ENCODE results near the gene ELMO1. TPM values are rescaled to one million over a fixed set of nuclear protein-coding genes. Genes with fewer than 3 reads are reported as not detected.

The ELMO1 gene
- total RNA-seq, 1 experiment from 2014 or later = 7.8 TPM

DNA sequence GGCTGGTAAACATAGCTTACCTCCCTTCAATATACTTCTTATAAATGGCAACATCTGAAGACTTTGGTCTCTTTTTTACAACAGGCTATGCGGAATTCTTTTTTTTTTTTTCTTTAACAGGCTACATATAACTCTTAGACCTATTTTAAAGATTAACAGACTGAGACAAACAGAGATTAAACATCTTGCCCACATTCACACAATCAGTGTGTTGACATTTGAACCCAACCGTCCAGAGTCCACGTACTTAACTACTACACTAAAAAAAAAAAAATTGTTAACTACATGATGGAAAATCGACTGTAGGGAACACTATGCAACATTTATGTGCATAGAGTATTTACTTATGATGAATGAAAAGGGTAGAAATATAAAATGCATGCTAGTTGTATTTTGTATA lies 298.5 kb downstream of the ELMO1 start:
- no peak overlapping the region for H2BK5ac ChIP-seq (ENCODE audit: insufficient read length, low read length)
- no peak overlapping the region for H4K5ac ChIP-seq (ENCODE audit: insufficient read length, low read depth, low read length)
- H2AFZ ChIP-seq (ENCODE audit: low read length) = no peak overlapping the region
- Mint-ChIP-seq H3K36me3 (ENCODE audit: insufficient read depth in 1 of 3, low read depth in 3 of 3) (no peaks in the 10 kb centered on the region; a peak in 1 of 7 replicates), H3K27ac (no peak overlapping the region), H3K27me3 (ENCODE audit: low read depth) (no peaks in the 10 kb centered on the region), H3K9me3 (peaks cover 2% of the 10 kb centered on the region in 2 experiments; a peak in 2 of 5 replicates), H3K4me1 (peaks cover 24 to 25% of the 10 kb centered on the region in 2 experiments), H3K4me3 (no peak overlapping the region)
- no peaks in the 10 kb centered on the region for H3K27me3 ChIP-seq (ENCODE audit: insufficient read depth, low read length)
- H3K9me3 ChIP-seq (ENCODE audit: control insufficient read depth, low read depth, low read length) = no peaks in the 10 kb centered on the region
- H3K18ac ChIP-seq (ENCODE audit: insufficient read length, low read depth, low read length) = no peak overlapping the region
- no peak overlapping the region for H3T11ph ChIP-seq (ENCODE audit: low read length)
- TF ChIP-seq, protein P1, sequence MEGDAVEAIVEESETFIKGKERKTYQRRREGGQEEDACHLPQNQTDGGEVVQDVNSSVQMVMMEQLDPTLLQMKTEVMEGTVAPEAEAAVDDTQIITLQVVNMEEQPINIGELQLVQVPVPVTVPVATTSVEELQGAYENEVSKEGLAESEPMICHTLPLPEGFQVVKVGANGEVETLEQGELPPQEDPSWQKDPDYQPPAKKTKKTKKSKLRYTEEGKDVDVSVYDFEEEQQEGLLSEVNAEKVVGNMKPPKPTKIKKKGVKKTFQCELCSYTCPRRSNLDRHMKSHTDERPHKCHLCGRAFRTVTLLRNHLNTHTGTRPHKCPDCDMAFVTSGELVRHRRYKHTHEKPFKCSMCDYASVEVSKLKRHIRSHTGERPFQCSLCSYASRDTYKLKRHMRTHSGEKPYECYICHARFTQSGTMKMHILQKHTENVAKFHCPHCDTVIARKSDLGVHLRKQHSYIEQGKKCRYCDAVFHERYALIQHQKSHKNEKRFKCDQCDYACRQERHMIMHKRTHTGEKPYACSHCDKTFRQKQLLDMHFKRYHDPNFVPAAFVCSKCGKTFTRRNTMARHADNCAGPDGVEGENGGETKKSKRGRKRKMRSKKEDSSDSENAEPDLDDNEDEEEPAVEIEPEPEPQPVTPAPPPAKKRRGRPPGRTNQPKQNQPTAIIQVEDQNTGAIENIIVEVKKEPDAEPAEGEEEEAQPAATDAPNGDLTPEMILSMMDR (conservative IDR thresholded peaks at IDR 0.05) = no peak
- H3K4ac ChIP-seq (ENCODE audit: low read depth, low read length) = no peak overlapping the region
- no peak overlapping the region for H2BK12ac ChIP-seq (ENCODE audit: insufficient read length, low read depth, low read length)
- no peaks in the 10 kb centered on the region for H3K79me1 ChIP-seq (ENCODE audit: insufficient read depth, low read depth, low read length, poor library complexity, severe bottlenecking)
- H3K14ac ChIP-seq (ENCODE audit: insufficient read depth, low read length) = no peak overlapping the region
- H2BK20ac ChIP-seq (ENCODE audit: low read depth, low read length, poor library complexity, severe bottlenecking) = no peak overlapping the region
- H3K4me1 ChIP-seq (ENCODE audit: insufficient read depth, low read length) = no peaks in the 10 kb centered on the region
- no CpG with 5 or more reads among the region's 4 CpGs for WGBS (ENCODE audit: extremely low coverage, insufficient read length, low lambda C conversion rate)
- no peak overlapping the region for H3K4me2 ChIP-seq (ENCODE audit: insufficient read depth, insufficient read length, low read length)
- no peak overlapping the region for H2BK15ac ChIP-seq (ENCODE audit: low read depth, low read length)
- no peaks in the 10 kb centered on the region for H3K23me2 ChIP-seq (ENCODE audit: insufficient read length, low read depth, low read length, poor library complexity, severe bottlenecking)
- H4K8ac ChIP-seq (replicated peaks; ENCODE audit: insufficient read length, low read depth, low read length) = no peak overlapping the region
- H3K23ac ChIP-seq (ENCODE audit: insufficient read length, low read depth, low read length) = no peak overlapping the region
- H3K27ac ChIP-seq (ENCODE audit: insufficient read length, low read depth, low read length) = no peak overlapping the region
- no peaks in the 10 kb centered on the region for H4K20me1 ChIP-seq (ENCODE audit: control insufficient read depth, insufficient read depth, insufficient read length)
- no peak overlapping the region for H2BK120ac ChIP-seq (ENCODE audit: low read depth, low read length, poor library complexity, severe bottlenecking)
- DNase-seq = no peak
- no peak overlapping the region for H3K9ac ChIP-seq (ENCODE audit: extremely low read depth, insufficient read length, low read length)
- H3K56ac ChIP-seq (ENCODE audit: insufficient read length, low read depth, low read length) = no peak overlapping the region
- no peak overlapping the region for H2AK5ac ChIP-seq (ENCODE audit: insufficient read length, low read length)
- H3K79me2 ChIP-seq (ENCODE audit: insufficient read depth, low read length) = no peaks in the 10 kb centered on the region
- H4K91ac ChIP-seq (ENCODE audit: insufficient read length, low read depth, low read length) = no peak overlapping the region
